Measurements from ENCODE around the gene TCEA3.
A peak's percentile ranks its signal among the peaks of the same experiment; 100 is the strongest.

Gene TCEA3

GRCh38 chr1:23367791-23368561, 56.6 kb downstream of the TCEA3 start:
- peak; percentile 98 for DNase-seq (ENCODE audit: low read depth)

GRCh38 chr1:23367451-23367790, 57.1 kb downstream of the TCEA3 start:
- DNase-seq (ENCODE audit: low read depth) = no peak

- no peak for DNase-seq (ENCODE audit: low read depth)
Measured at GRCh38 chr1:23366598-23366997, 58.0 kb downstream of the TCEA3 start.

GRCh38 chr1:23366146-23366545, 58.4 kb downstream of the TCEA3 start:
- no peak for DNase-seq (ENCODE audit: low read depth)

- DNase-seq (ENCODE audit: low read depth) = no peak
Measured at GRCh38 chr1:23362218-23362713, 62.3 kb downstream of the TCEA3 start.

GRCh38 chr1:23358310-23358875, 66.2 kb downstream of the TCEA3 start:
- DNase-seq (ENCODE audit: low read depth) = no peak

- no peak for DNase-seq (ENCODE audit: low read depth)
Measured at GRCh38 chr1:23357138-23357908, 67.2 kb downstream of the TCEA3 start.

GRCh38 chr1:23356471-23357137, 67.9 kb downstream of the TCEA3 start:
- DNase-seq (ENCODE audit: low read depth) = no peak

GRCh38 chr1:23354245-23354644, 70.3 kb downstream of the TCEA3 start:
- no peak for DNase-seq (ENCODE audit: low read depth)

- DNase-seq (ENCODE audit: low read depth) = no peak
Measured at GRCh38 chr1:23352096-23352695, 72.4 kb downstream of the TCEA3 start.

- no peak for DNase-seq (ENCODE audit: low read depth)
Measured at GRCh38 chr1:23345920-23346319, 78.6 kb downstream of the TCEA3 start.

- DNase-seq (ENCODE audit: low read depth) = no peak
Measured at GRCh38 chr1:23344987-23345472, 79.5 kb downstream of the TCEA3 start.

GRCh38 chr1:23344111-23344986, 80.2 kb downstream of the TCEA3 start, which contains the start of gene HNRNPR:
HNRNPR (minus strand) TSS chr1:23344284; CDS start chr1:23341008, 3,276 bp downstream.
- peak; percentile 99 for DNase-seq (ENCODE audit: low read depth)

GRCh38 chr1:23343221-23344110, 81.1 kb downstream of the TCEA3 start:
- DNase-seq (ENCODE audit: low read depth) = peak; percentile 7

- DNase-seq (ENCODE audit: low read depth) = no peak
Measured at GRCh38 chr1:23341931-23342692, 82.4 kb downstream of the TCEA3 start.

GRCh38 chr1:23339632-23340031, 84.9 kb downstream of the TCEA3 start:
- no peak for DNase-seq (ENCODE audit: low read depth)

GRCh38 chr1:23337869-23338268, 86.7 kb downstream of the TCEA3 start:
- no peak for DNase-seq (ENCODE audit: low read depth)

- no peak for DNase-seq (ENCODE audit: low read depth)
Measured at GRCh38 chr1:23331713-23332112, 92.8 kb downstream of the TCEA3 start.
